Heart left ventricle (tissue), 13 donors: Measurements from ENCODE around the gene INSIG1.

Source experiments
- POLR2A ChIP-seq, 2 donors: fragments of 450-650 bp; IDR thresholded peaks; one replicate each; pipeline ENCODE4 v1.6.1; 2017; ENCODE audit warnings: antibody characterized with exemption in 2 of 2, mild to moderate bottlenecking in 2 of 2, moderate library complexity in 2 of 2
- TF ChIP-seq, protein P1 (sequence below), 12 donors: fragments of 200-600 bp; sonication (generic) in 4 of 12; IDR thresholded peaks; one replicate each; pipeline versions ENCODE4 v1.5.0 to v1.8.0; 2018 to 2022; ENCODE audit warnings: antibody characterized with exemption in 12 of 12, mild to moderate bottlenecking in 5 of 12
- donor health status: ischemic (EF 13 %, LVEDD 7.1; RV severe dilation, severe dysfunction).
- donor health status: DM: no; HTN: yes; CAD: no.
- donor health status: DM: no; HTN: no; CAD: no.
- donor health status: ischemic (EF 25% LVEDD 6.9; RV normal size, moderate dysfunction).
- donor health status: ischemic (EF 25% LVEDD 5.7; RV mildly dilated, moderate dysfunction).
- donor health status: ischemic (EF 35%, LVEDD 5.7; RV mildly dilated, moderate dysfunction).
- donor health status: nonischemic (EF 11% LVEDD 7.7; RV severe dilation, severe dysfunction).
- donor health status: DM: yes; HTN: yes; CAD: no.
- donor health status: PGD.
- donor health status: ischemic (EF 29% LVEDD 5.4; RV normal size, mild dysfunction).
- donor health status: nonischemic (EF 23%, LVEDD 6.1; RV moderate dilation, normal function).

DNA sequence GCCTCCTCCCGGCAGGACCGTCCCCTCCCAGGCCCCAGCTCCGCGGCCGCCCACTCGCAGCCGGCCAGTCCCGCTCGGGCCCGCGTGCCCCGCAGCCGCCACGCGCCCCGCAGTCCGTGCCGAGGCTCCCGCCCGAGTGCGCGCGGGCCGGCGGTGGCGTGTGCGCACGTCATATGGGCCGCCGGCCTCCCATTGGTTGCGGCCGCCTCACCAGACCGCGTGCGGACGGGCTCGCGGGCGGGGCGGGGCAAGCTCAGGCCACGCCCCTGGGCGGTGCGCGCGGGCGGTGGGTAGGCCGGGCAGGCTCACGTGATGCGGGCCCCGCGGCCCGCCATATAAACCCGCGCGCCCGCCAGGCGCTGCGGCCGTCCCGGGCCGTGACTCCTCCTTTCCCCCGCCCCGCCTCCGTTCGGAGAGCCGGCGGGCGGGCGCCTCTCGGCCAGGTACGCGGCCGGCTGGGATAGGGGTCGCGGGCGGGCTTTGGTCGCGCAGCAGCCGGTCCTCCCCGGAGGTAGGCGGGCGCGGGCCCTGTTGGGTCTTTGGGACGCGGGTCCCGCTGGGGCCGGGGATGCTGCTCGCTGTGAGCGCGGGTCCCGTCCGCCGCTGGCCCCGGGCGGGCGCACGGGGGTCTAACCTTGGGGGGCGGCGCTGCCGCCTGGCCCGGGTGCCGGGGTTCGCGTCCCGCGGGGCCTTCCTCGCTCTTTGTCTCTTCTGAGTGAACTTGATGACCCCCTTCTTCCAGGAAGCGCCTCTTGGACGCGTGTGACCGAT is at the start of gene INSIG1:
- TF ChIP-seq, protein P1, sequence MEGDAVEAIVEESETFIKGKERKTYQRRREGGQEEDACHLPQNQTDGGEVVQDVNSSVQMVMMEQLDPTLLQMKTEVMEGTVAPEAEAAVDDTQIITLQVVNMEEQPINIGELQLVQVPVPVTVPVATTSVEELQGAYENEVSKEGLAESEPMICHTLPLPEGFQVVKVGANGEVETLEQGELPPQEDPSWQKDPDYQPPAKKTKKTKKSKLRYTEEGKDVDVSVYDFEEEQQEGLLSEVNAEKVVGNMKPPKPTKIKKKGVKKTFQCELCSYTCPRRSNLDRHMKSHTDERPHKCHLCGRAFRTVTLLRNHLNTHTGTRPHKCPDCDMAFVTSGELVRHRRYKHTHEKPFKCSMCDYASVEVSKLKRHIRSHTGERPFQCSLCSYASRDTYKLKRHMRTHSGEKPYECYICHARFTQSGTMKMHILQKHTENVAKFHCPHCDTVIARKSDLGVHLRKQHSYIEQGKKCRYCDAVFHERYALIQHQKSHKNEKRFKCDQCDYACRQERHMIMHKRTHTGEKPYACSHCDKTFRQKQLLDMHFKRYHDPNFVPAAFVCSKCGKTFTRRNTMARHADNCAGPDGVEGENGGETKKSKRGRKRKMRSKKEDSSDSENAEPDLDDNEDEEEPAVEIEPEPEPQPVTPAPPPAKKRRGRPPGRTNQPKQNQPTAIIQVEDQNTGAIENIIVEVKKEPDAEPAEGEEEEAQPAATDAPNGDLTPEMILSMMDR (IDR thresholded peaks at IDR 0.05): no peak
- TF ChIP-seq POLR2A (IDR thresholded peaks at IDR 0.05): peak; percentile 74 to 98
